Neutrophil (primary cell): ENCODE data around the gene ARHGEF39.

Experiments used
- H3K27ac ChIP-seq: fragments of 200-600 bp; sonication (generic); 2 replicates; pipeline ENCODE4 v1.5.1; 2016; ENCODE audit warnings: mild to moderate bottlenecking, moderate library complexity
- H3K27me3 ChIP-seq: fragments of 200-600 bp; sonication (generic); 2 replicates; pipeline ENCODE4 v1.6.0; 2016; ENCODE audit warnings: mild to moderate bottlenecking
- H3K36me3 ChIP-seq: fragments of 200-600 bp; sonication (generic); 2 replicates; pipeline ENCODE4 v1.5.1; 2017
- H3K4me1 ChIP-seq, 2 experiments: fragments of 200-600 bp in 1 of 2; sonication (generic) in 1 of 2; 1 replicate in 1 of 2; 2 replicates in 1 of 2; pipeline versions ENCODE4 v1.5.1 to v1.6.1; 2013 to 2016; ENCODE audit warnings: low read depth in 1 of 2, low read length in 1 of 2, mild to moderate bottlenecking in 1 of 2, moderate library complexity in 1 of 2; ENCODE audit not compliant: control insufficient read depth in 1 of 2, insufficient read depth in 1 of 2
- H3K4me3 ChIP-seq, 2 experiments: fragments of 200-600 bp in 1 of 2; sonication (generic) in 1 of 2; 1 replicate in 1 of 2; 2 replicates in 1 of 2; pipeline ENCODE4 v1.5.1; 2013 to 2016; ENCODE audit warnings: low read depth in 1 of 2, low read length in 1 of 2, mild to moderate bottlenecking in 1 of 2, moderate library complexity in 1 of 2
- H3K9me3 ChIP-seq: fragments of 200-600 bp; sonication (generic); 2 replicates; pipeline ENCODE4 v1.5.1; 2016
- TF ChIP-seq, protein P1 (sequence below): fragments of 200-600 bp; sonication (generic); IDR thresholded peaks from 2 replicates; pipeline ENCODE4 v1.5.1; 2016; ENCODE audit warnings: antibody characterized with exemption

ARHGEF39 gene

DNA sequence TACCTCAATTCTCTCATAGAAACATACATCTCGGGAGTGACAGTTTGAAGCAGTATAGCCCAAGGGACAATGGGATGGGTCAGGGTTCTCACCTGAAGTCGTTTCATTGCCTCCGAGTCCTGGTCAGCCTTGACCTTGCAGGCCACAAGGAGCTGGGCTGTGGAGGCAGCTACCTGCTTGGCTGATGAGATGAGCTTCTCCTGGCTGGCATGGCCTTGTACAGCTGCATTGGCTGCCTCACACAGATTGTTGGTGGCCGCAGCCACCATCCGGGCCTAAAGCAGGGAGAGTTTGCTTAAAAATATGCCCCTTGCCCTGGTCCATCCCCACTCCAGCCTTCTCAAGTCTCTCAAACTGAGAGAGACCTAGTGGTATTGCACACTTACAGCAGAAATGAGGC is 33.2 kb upstream of the ARHGEF39 start:
- Histone ChIP-seq H3K4me3 (no peak overlapping the region), H3K4me1 (no peaks in the 10 kb centered on the region), H3K27ac (peak overlapping the region; percentile 63), H3K9me3 (no peaks in the 10 kb centered on the region), H3K36me3 (peaks cover 83% of the 10 kb centered on the region), H3K27me3 (no peaks in the 10 kb centered on the region)
- TF ChIP-seq, protein P1, sequence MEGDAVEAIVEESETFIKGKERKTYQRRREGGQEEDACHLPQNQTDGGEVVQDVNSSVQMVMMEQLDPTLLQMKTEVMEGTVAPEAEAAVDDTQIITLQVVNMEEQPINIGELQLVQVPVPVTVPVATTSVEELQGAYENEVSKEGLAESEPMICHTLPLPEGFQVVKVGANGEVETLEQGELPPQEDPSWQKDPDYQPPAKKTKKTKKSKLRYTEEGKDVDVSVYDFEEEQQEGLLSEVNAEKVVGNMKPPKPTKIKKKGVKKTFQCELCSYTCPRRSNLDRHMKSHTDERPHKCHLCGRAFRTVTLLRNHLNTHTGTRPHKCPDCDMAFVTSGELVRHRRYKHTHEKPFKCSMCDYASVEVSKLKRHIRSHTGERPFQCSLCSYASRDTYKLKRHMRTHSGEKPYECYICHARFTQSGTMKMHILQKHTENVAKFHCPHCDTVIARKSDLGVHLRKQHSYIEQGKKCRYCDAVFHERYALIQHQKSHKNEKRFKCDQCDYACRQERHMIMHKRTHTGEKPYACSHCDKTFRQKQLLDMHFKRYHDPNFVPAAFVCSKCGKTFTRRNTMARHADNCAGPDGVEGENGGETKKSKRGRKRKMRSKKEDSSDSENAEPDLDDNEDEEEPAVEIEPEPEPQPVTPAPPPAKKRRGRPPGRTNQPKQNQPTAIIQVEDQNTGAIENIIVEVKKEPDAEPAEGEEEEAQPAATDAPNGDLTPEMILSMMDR, result no peak

DNA sequence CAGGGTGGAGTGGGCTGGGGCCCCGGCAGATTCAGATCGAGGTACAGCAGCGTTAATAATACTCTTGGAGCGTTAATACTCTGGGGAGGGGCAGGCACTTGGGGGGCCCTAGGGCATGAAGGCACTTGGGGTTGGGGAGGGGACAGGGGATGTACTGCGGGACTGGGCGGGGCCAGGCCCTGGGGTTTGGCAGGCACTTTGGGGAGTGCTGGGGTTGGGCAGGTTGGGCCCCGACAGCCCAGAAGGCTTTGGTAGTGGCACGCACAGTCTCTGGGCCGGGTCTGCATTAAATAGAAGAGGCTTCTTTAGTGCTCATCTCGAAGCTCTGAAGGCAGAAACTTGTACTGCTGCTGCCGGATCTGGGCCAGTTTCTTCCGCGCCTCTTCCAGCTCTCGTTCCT is 32.5 kb upstream of the ARHGEF39 start:
- Histone ChIP-seq H3K9me3 (no peaks in the 10 kb centered on the region), H3K4me1 (no peaks in the 10 kb centered on the region), H3K36me3 (peaks cover 75% of the 10 kb centered on the region), H3K4me3 (no peak overlapping the region), H3K27ac (peak overlapping the region; percentile 63), H3K27me3 (no peaks in the 10 kb centered on the region)
- TF ChIP-seq, protein P1, result no peak

GRCh38 chr9:35696520-35697215 is 31.7 kb upstream of the ARHGEF39 start:
- no peak overlapping the region for H3K4me3 ChIP-seq
- TF ChIP-seq, protein P1, result peak; percentile 85
- peaks cover 67% of the 10 kb centered on the region for H3K36me3 ChIP-seq
- no peaks in the 10 kb centered on the region for H3K9me3 ChIP-seq
- H3K4me1 ChIP-seq, result no peaks in the 10 kb centered on the region
- peak overlapping the region; percentile 63 for H3K27ac ChIP-seq
- H3K27me3 ChIP-seq, result no peaks in the 10 kb centered on the region

- Histone ChIP-seq H3K4me3 (no peak overlapping the region), H3K36me3 (peaks cover 60% of the 10 kb centered on the region), H3K9me3 (no peaks in the 10 kb centered on the region), H3K4me1 (peaks cover 4% of the 10 kb centered on the region in 2 experiments), H3K27ac (peak overlapping the region; percentile 63), H3K27me3 (no peaks in the 10 kb centered on the region)
- TF ChIP-seq, protein P1, result no peak
Observed at GRCh38 chr9:35695943-35696401, 31.0 kb upstream of the ARHGEF39 start.

GRCh38 chr9:35691757-35692301 is 26.8 kb upstream of the ARHGEF39 start:
- Histone ChIP-seq H3K27me3 (peaks cover 27% of the 10 kb centered on the region), H3K27ac (no peak overlapping the region), H3K9me3 (no peaks in the 10 kb centered on the region), H3K4me1 (peaks cover 10 to 16% of the 10 kb centered on the region in 2 experiments), H3K36me3 (peaks cover 19% of the 10 kb centered on the region), H3K4me3 (no peak overlapping the region)
- TF ChIP-seq, protein P1, result no peak
